GM19023 (cell line): ENCODE data around the gene CACNA1E.

Experiments used
- ATAC-seq: cut with Tn5 transposase; IDR thresholded peaks from one replicate; pipeline ENCODE4 v1.9.1; 2021; ENCODE audit warnings: mild to moderate bottlenecking, moderate library complexity; ENCODE audit not compliant: unreplicated experiment

Gene CACNA1E

DNA sequence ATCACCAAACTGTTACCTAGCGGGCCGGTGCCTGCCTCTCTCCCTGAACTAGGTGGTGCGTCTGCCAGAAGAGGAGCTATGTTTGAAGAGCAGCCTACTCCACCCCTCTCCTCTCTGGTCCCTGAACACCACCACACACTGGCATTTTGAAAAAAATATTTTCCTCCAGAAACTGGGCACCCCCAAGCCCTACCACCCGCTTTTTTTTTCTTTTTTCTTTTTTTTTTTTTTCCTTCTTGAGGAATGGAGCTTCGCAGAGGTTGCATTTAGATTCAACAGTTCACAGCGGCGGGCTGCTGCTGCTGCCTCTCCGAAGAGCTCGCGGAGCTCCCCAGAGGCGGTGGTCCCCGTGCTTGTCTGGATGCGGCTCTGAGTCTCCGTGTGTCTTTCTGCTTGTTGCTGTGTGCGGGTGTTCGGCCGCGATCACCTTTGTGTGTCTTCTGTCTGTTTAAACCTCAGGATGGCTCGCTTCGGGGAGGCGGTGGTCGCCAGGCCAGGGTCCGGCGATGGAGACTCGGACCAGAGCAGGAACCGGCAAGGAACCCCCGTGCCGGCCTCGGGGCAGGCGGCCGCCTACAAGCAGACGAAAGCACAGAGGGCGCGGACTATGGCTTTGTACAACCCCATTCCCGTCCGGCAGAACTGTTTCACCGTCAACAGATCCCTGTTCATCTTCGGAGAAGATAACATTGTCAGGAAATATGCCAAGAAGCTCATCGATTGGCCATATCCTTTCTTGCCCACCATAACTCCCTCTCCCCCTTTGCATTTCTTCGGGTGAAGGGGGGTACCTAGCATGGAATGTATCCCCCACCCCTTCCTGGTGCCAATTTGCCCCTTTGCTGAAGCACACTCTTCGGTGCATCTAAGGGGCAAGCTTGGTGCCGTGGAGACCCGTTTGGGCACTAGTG lies at the start of gene CACNA1E:
CACNA1E (plus strand) TSS at position 233 of the 911 bp plus-strand sequence; CDS start at position 461, 228 bp downstream.
- no peak for ATAC-seq

DNA sequence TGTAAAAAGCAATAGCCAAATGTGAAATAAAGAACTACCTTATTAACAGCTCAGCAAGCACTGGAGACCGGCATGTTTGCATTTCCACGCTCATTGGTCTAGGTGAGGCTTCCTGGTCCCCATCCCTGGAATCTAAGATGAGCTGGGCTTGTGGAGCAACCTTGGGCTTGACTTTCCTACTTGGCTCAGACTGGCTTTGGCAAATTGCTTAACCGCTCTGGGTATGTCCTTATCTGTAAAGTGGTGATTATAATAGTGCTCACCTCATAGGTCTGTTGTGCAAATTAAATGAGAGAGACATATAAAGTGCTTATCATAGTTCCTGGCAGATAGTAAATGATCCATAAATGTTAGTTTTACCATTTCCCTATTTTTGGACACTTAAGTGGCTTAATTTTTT lies 49.4 kb upstream of the CACNA1E start:
- ATAC-seq: no peak

DNA sequence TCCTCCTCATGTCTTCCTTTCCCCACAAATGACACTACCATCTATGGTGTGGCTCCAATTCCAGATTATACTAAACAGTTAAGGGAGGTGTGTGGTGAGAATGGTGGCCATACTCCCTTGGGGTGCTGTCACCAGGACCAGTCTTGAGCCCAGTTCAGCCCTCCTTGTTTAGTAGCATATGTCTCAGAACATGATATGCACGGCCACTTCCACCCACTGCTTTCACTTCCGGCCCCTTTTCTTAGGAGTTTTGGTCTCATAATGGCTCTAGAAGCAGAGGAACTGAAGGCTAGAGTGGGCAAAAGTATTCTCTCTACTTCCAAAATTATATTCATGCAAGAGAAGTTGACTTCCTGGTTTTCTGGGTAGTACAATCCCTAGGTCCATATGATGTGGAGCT lies 45.3 kb upstream of the CACNA1E start:
- no peak for ATAC-seq

- no peak for ATAC-seq
These were observed 42.8 kb upstream of the CACNA1E start for GRCh38 chr1:181440510-181440909.

- no peak for ATAC-seq
These were observed 41.2 kb upstream of the CACNA1E start for GRCh38 chr1:181442181-181442525.

- no peak for ATAC-seq
These were observed 40.0 kb upstream of the CACNA1E start for GRCh38 chr1:181443231-181443853.

DNA sequence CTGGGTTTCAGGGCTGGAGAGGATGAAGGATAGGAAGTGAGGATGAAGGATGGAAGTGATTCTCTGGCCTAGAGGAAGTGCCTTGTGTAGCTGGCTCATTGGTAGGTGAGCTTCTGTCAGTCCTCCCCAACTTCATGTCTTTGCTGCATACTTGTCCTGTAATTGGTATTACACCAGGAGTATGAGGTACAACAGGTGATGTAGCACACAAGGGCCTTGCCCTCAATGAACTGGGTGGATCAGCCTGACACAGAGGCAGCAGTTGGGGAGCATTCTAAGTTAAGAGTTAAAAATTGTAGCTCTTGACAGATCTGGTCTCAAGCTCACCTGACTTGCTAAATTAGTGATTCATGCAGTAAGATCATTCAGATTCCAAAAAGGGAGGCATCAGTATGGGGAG lies 37.9 kb upstream of the CACNA1E start:
- no peak for ATAC-seq

GRCh38 chr1:181448461-181448860 lies 34.9 kb upstream of the CACNA1E start:
- ATAC-seq: no peak

GRCh38 chr1:181451661-181452230 lies 31.6 kb upstream of the CACNA1E start:
- no peak for ATAC-seq

DNA sequence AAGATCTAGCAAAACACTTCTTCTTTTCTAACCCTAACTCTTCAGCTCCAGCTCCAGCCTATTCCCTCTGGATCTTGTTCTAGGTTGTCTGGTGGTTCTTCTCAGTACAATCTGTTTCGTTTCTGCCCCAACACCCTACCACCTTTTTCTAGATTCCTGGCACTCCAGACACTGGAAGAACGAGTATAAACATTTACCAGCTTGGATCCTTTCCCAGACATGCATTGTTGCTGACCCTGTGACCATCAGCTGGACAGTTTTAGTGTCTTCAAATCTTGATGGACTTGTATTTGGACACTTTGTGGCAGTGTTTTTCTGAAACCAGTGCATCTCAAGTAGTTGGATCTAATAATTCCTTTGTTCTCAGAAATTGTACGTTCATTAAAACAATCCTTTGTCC lies 30.6 kb upstream of the CACNA1E start:
- ATAC-seq: no peak

DNA sequence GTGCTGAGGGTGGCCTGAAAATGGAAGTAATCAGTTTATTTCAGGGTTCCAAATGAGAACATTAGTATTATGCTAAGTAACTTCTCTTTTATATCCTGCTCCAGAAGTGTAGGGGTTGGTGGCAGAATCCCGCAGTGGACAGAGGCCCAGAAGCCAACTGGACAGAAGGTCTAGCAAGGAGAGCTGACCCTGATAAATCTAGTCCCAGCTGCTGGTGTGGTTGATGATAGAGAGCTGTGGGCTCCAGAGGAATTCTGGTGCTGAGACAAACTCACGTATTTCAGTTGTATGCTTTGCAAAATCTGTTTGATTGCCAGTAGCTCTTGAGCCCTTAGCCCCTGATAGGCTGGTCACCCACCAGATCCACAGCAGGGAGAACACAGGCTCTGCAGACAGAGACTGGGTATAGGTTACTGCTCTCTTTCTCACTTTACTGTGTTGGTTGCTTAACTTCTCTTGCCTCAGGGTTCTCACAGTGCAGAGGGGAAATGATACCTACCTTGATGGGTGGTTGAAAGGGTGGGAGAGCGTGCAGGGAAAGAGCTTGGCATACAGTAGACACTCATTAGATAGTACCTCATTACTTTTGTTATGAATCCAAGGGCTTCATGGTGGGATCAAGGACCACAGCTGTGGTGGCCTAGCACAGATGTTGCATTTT lies 29.6 kb upstream of the CACNA1E start:
- ATAC-seq: no peak

DNA sequence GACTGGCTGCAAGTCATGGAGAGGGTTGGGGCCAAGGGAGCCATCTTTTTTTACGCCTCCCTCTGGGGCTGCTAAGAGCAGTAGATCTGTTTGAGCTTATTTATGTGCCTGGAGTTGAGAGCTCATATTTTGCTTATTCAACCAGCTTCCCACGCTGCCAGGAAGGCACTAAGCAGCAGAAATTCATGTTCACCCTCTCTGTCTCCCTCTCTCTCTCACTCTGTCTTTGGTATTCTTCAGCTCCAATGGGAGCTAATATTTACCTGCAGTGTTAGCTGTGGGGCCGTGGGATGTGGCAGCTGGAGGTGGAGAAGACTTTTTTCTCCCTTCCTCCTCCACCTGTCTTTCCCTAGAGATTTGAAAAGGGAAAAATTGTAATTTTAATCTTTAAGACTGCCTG lies 26.8 kb upstream of the CACNA1E start:
- ATAC-seq: no peak

DNA sequence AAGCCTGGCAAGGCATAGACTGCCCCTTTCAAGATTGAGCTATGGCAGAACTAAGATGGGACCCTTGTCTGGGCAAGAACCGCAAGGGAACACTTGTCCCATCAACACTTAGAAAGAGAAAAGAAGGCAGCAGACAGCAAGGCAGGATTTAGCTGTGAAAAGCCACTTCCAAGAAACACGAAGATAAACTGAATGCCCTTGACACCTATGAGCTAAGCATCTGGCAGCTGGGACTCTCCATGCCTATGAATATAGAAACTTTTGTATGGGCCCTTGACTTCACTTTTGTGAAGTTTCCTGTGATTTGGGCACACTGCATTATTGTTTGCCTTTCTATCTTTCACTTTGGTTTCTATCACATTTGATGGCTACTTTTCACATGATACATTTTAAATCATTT lies 24.9 kb upstream of the CACNA1E start:
- no peak for ATAC-seq

GRCh38 chr1:181459067-181459466 lies 24.2 kb upstream of the CACNA1E start:
- no peak for ATAC-seq

GRCh38 chr1:181469829-181470228 lies 13.5 kb upstream of the CACNA1E start:
- ATAC-seq: no peak

- ATAC-seq: no peak
These were observed 7.7 kb upstream of the CACNA1E start for GRCh38 chr1:181475580-181475979.

- ATAC-seq: no peak
These were observed 6.7 kb upstream of the CACNA1E start for GRCh38 chr1:181476581-181476980.

DNA sequence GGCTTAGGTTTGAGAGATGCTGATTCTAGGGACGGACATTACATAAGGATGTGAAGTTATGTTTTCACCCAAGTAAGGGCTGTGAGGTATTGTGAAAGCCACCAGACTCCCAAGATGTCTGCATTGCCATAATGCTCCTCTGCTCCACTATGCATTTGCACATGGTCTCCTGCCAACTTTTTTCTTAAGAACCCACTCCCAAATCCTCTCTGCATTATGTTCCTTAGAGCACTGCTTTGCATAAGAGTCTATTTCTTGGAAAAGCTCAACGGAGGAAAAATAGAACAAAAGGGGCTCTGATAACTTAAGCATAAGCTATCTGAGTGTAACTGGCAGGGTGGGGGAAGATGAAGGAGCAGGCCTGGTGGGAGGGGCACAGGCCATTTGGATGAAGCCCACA lies 5.0 kb upstream of the CACNA1E start:
- no peak for ATAC-seq

- ATAC-seq: peak; percentile 38
These were observed 4.1 kb upstream of the CACNA1E start for GRCh38 chr1:181479137-181479745.

DNA sequence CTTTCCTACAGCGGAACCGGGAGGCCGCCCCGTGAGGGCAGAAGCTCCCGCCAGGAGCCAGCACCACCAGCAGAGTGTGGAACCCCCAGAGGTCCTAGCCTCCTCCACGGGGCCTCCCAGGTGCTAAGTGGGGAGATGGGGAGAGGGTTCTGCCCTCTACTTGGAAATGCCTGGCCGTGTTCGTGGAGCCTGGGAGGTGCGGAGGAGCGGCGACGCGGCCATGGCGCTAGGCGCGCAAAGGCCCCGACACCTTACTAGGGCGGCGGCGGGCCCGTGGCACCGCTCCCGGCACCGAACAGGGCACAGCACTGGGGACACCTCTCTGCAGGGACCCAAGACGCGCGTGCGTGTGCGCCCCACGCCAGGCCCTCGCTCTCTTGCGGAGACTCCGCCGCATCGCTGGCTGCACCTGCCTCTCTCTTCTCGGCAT lies 1.3 kb upstream of the CACNA1E start:
- ATAC-seq: no peak
